Measurements from ENCODE around the gene PPIB. TPM values are rescaled to one million over a fixed set of nuclear protein-coding genes. Genes with fewer than 3 reads are reported as not detected.
"Not testable (repeated sequence)": the region's sequence is repeated elsewhere in the genome, so short reads cannot be mapped to it uniquely, and the experiment has no call there.

Gene PPIB
- total RNA-seq, 1 experiment from 2014 or later = 410 TPM

DNA sequence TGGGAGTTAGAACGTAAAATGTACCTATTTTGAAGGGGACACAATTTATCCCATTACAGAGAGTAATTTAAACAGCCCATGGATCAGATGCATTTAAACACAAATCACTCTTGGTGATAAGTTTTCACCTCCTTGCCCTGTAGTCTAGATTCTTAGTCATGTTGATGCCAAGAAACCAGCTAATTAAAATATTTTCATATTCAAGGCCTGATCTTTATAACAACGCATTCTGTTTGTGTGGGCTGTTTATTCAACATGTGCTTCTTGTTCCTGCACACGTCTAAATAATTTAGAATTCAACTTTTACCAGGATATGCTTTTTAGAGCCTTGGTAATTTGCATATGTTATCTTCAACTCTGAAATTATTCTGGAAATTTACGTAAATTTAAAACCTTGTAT is 41.2 kb downstream of the PPIB start:
- ChIA-PET POLR2A (ENCODE audit: low non-redundant PET) (no interaction called here), CTCF (interaction anchor here (0.7 kb wide), 1 partner anchor 55 kb away, joined by 7 read pairs; no protein-coding TSS in a partner anchor)
- TF ChIP-seq, protein P1, sequence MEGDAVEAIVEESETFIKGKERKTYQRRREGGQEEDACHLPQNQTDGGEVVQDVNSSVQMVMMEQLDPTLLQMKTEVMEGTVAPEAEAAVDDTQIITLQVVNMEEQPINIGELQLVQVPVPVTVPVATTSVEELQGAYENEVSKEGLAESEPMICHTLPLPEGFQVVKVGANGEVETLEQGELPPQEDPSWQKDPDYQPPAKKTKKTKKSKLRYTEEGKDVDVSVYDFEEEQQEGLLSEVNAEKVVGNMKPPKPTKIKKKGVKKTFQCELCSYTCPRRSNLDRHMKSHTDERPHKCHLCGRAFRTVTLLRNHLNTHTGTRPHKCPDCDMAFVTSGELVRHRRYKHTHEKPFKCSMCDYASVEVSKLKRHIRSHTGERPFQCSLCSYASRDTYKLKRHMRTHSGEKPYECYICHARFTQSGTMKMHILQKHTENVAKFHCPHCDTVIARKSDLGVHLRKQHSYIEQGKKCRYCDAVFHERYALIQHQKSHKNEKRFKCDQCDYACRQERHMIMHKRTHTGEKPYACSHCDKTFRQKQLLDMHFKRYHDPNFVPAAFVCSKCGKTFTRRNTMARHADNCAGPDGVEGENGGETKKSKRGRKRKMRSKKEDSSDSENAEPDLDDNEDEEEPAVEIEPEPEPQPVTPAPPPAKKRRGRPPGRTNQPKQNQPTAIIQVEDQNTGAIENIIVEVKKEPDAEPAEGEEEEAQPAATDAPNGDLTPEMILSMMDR (conservative IDR thresholded peaks at IDR 0.05; ENCODE audit: low read depth, low read length) = no peak
- no peak for TF ChIP-seq EZH2 (IDR thresholded peaks at IDR 0.05; ENCODE audit: borderline replicate concordance, low read depth, low read length, poor library complexity, severe bottlenecking)
- no peak for DNase-seq (ENCODE audit: low spot score)
- Histone ChIP-seq H3K9me3 (ENCODE audit: low read depth, low read length, poor library complexity, severe bottlenecking) (no peaks in the 10 kb centered on the region), H3K27ac (ENCODE audit: low read depth, low read length, poor library complexity, severe bottlenecking) (no peak overlapping the region), H3K4me3 (ENCODE audit: low read depth, low read length, poor library complexity, severe bottlenecking) (no peak overlapping the region), H3K4me1 (ENCODE audit: insufficient read depth, low read length, poor library complexity, severe bottlenecking) (no peaks in the 10 kb centered on the region), H3K36me3 (ENCODE audit: insufficient read depth, low read length, poor library complexity, severe bottlenecking) (peaks cover 77% of the 10 kb centered on the region), H3K27me3 (replicated peaks; ENCODE audit: insufficient read depth, low read depth, low read length, poor library complexity) (no peaks in the 10 kb centered on the region)
- intact Hi-C loops (cut with micrococcal nuclease; ENCODE audit: unreplicated experiment) = no loop called here
- no TSS peak for BruUV-seq (replicated peaks)

DNA sequence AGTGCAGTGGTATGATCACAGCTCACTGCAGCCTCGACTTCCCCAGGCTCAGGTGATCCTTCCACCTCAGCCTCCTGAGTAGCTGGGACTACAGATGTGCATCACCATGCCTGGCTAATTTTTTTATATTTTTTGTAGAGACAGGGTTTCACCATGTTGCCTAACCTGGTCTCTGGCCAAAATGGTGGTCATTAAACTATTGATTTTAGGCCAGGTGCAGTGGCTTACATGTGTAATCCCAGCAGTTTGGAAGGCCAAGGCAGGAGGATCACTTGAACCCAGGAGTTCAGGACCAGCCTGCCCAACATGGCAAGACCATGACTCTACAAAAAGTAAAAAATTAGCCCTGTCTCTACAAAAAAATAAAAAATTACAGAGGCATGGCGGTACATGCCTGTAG is 42.5 kb downstream of the PPIB start:
- H3K27me3 ChIP-seq (replicated peaks; ENCODE audit: insufficient read depth, low read depth, low read length, poor library complexity); BruUV-seq (replicated peaks); intact Hi-C loops (cut with micrococcal nuclease; ENCODE audit: unreplicated experiment); POLR2A ChIA-PET (ENCODE audit: low non-redundant PET); H3K4me1 ChIP-seq (ENCODE audit: insufficient read depth, low read length, poor library complexity, severe bottlenecking); CTCF ChIA-PET; H3K27ac ChIP-seq (ENCODE audit: low read depth, low read length, poor library complexity, severe bottlenecking); H3K4me3 ChIP-seq (ENCODE audit: low read depth, low read length, poor library complexity, severe bottlenecking); H3K9me3 ChIP-seq (ENCODE audit: low read depth, low read length, poor library complexity, severe bottlenecking); DNase-seq (ENCODE audit: low spot score): not testable (repeated sequence)
- peaks cover 70% of the 10 kb centered on the region for H3K36me3 ChIP-seq (ENCODE audit: insufficient read depth, low read length, poor library complexity, severe bottlenecking)

DNA sequence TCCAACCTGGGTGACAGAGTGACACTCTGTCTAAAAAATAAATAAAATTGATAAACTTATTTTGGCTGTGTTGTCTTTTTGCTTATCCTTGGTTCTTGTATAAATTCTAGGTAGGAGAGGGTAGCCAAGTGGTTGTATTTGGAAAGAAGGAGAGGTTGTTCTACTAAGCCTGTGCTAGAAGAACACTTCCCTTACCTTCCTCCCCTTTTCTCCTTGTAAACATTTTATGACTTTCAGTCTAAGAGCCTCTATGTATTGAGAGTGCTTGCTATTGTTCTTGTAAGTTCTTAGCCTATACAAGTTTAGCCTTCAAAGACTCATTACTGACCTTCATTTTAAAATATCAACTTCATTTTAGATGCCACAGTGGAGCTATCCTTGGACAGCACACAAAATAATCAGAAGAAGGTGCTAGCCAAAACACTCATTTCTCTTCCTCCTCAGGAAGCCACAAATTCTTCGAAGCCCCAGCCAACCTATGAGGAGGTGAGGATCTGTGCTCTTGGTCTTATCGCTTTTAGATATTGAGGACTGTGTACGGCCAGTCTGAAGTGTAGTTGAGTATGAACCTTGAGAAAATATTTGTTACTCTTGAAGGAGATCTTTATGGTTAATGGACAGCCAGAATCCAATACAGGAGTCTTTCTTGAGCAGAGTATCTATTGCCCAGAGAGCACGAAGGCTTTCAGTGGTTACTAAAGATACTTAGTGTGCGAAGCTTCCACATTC is 44.9 kb downstream of the PPIB start:
- TF ChIP-seq EZH2 (IDR thresholded peaks at IDR 0.05; ENCODE audit: borderline replicate concordance, low read depth, low read length, poor library complexity, severe bottlenecking) = no peak
- TF ChIP-seq, protein P1 (conservative IDR thresholded peaks at IDR 0.05; ENCODE audit: low read depth, low read length) = no peak
- ChIA-PET CTCF (interaction anchor here (0.9 kb wide), 1 partner anchor 51 kb away, joined by 3 read pairs; no protein-coding TSS in a partner anchor), POLR2A (ENCODE audit: low non-redundant PET) (no interaction called here)
- Histone ChIP-seq H3K36me3 (ENCODE audit: insufficient read depth, low read length, poor library complexity, severe bottlenecking) (peaks cover 67% of the 10 kb centered on the region), H3K27me3 (replicated peaks; ENCODE audit: insufficient read depth, low read depth, low read length, poor library complexity) (no peaks in the 10 kb centered on the region), H3K9me3 (ENCODE audit: low read depth, low read length, poor library complexity, severe bottlenecking) (no peaks in the 10 kb centered on the region), H3K4me3 (ENCODE audit: low read depth, low read length, poor library complexity, severe bottlenecking) (no peak overlapping the region), H3K4me1 (ENCODE audit: insufficient read depth, low read length, poor library complexity, severe bottlenecking) (no peaks in the 10 kb centered on the region), H3K27ac (ENCODE audit: low read depth, low read length, poor library complexity, severe bottlenecking) (no peak overlapping the region)
- intact Hi-C loops (cut with micrococcal nuclease; ENCODE audit: unreplicated experiment) = no loop called here
- BruUV-seq (replicated peaks) = no TSS peak
- DNase-seq (ENCODE audit: low spot score) = no peak

DNA sequence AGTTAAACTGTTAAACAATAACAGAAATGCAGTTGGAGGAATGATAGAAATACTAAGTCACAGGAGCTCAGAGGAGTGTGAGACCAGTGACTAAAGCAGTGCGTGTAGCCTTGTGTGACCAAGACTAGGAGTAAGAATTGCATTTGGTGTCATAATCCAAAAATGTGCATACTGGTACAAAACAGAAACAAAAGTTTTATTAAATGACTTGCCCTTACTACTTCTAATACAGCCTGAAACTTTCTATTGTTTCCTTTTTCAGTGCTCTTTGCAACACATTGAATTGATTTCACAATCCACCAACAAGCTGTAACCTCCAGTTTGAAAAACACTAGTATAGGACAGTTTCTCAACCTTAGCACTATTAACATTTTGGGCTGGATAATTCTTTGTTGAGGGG is 49.9 kb downstream of the PPIB start:
- H3K4me3 ChIP-seq (ENCODE audit: low read depth, low read length, poor library complexity, severe bottlenecking) = no peak overlapping the region
- peaks cover 21% of the 10 kb centered on the region for H3K36me3 ChIP-seq (ENCODE audit: insufficient read depth, low read length, poor library complexity, severe bottlenecking)
- no peak overlapping the region for H3K27ac ChIP-seq (ENCODE audit: low read depth, low read length, poor library complexity, severe bottlenecking)
- H3K27me3 ChIP-seq (replicated peaks; ENCODE audit: insufficient read depth, low read depth, low read length, poor library complexity) = no peaks in the 10 kb centered on the region
- TF ChIP-seq EZH2 (IDR thresholded peaks at IDR 0.05; ENCODE audit: borderline replicate concordance, low read depth, low read length, poor library complexity, severe bottlenecking) = no peak
- TF ChIP-seq, protein P1 (conservative IDR thresholded peaks at IDR 0.05; ENCODE audit: low read depth, low read length) = no peak
- BruUV-seq (replicated peaks) = no TSS peak
- H3K9me3 ChIP-seq (ENCODE audit: low read depth, low read length, poor library complexity, severe bottlenecking) = no peaks in the 10 kb centered on the region
- no peak for DNase-seq (ENCODE audit: low spot score)
- ChIA-PET CTCF (no interaction called here), POLR2A (ENCODE audit: low non-redundant PET) (no interaction called here)
- intact Hi-C loops (cut with micrococcal nuclease; ENCODE audit: unreplicated experiment) = no loop called here
- no peaks in the 10 kb centered on the region for H3K4me1 ChIP-seq (ENCODE audit: insufficient read depth, low read length, poor library complexity, severe bottlenecking)
